HEK293 (cell line): ENCODE measurements around the gene RTL5.

ENCODE experiments used
- KLF16 ChIP-seq: fragments of 450-650 bp; formaldehyde crosslinking; IDR thresholded peaks from 2 replicates; pipeline ENCODE4 v1.5.1; 2017; ENCODE audit warnings: missing biosample characterization, missing genetic modification characterization
- RBAK ChIP-seq: fragments of 450-650 bp; formaldehyde crosslinking; IDR thresholded peaks from 2 replicates; pipeline ENCODE4 v1.5.1; 2016; ENCODE audit warnings: missing biosample characterization, missing genetic modification characterization
- TCF7L2 ChIP-seq: IDR thresholded peaks from 2 replicates; pipeline ENCODE4 v1.6.1; 2011; ENCODE audit warnings: low read depth, mild to moderate bottlenecking, inconsistent platforms, low read length, moderate library complexity, borderline replicate concordance
- ZNF10 ChIP-seq: fragments of 450-650 bp; formaldehyde crosslinking; IDR thresholded peaks from 2 replicates; pipeline ENCODE4 v1.5.1; 2017; ENCODE audit warnings: missing biosample characterization, missing genetic modification characterization
- ZNF530 ChIP-seq: fragments of 450-650 bp; formaldehyde crosslinking; IDR thresholded peaks from 2 replicates; pipeline ENCODE4 v1.5.1; 2016; ENCODE audit warnings: low read depth, missing biosample characterization, missing genetic modification characterization
- ZNF777 ChIP-seq: fragments of 450-650 bp; formaldehyde crosslinking; IDR thresholded peaks from 2 replicates; pipeline ENCODE4 v1.5.1; 2017; ENCODE audit warnings: missing biosample characterization, missing genetic modification characterization, borderline replicate concordance
- ZSCAN23 ChIP-seq: fragments of 450-650 bp; formaldehyde crosslinking; IDR thresholded peaks from 2 replicates; pipeline ENCODE4 v1.5.1; 2016; ENCODE audit warnings: missing biosample characterization, missing genetic modification characterization
- TF ChIP-seq, protein P1 (sequence below): fragments of 450-650 bp; formaldehyde crosslinking; IDR thresholded peaks from 2 replicates; pipeline ENCODE4 v1.5.1; 2016; ENCODE audit warnings: missing biosample characterization, missing genetic modification characterization
- TF ChIP-seq, protein P2 (sequence below): sonication (generic); formaldehyde crosslinking; IDR thresholded peaks from 2 replicates; pipeline ENCODE4 v1.8.1; 2022; ENCODE audit warnings: mild to moderate bottlenecking, moderate library complexity, missing genetic modification reagents
- TF ChIP-seq, protein P3 (sequence below): fragments of 450-650 bp; formaldehyde crosslinking; conservative IDR thresholded peaks from 2 replicates; pipeline ENCODE4 v1.5.1; 2016; ENCODE audit warnings: low read depth, missing biosample characterization, missing genetic modification characterization

DNA sequence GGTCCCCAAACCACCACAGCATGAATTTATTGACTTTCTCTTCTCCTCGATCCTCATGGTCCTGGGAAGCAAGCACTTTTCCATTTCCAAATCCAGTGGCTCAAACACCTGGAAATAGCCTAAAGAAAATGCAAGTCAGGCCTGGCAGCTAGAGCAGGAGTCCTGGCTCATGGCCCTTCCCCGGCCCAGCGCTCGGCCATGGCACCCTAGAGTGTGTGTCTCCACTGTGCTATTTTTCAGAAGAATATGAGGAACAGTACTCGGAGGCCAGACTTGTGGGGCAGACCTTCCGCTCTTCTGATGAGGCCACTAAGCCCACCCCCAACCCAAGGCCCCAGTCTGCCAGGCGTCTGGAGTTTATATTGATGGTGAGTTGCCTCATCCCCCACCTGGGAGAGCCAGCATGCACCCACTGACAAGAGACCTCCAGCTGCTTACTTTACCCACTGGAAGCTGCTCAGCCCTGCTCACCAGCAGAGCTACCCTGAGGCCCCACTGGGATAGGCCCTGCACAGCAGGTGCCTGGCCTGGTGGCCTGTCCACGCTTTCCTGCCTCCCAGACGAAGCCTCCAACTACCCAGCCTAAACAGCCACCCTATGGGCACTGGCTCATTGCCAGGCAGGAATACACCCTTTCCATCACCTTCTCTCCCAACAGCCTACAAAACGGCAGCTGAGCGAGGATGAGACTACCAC, 2.3 kb upstream of the RTL5 start:
- no peak for TF ChIP-seq ZNF777
- TF ChIP-seq ZNF10 (tag by site-specific recombination), result no peak
- TF ChIP-seq, protein P1, sequence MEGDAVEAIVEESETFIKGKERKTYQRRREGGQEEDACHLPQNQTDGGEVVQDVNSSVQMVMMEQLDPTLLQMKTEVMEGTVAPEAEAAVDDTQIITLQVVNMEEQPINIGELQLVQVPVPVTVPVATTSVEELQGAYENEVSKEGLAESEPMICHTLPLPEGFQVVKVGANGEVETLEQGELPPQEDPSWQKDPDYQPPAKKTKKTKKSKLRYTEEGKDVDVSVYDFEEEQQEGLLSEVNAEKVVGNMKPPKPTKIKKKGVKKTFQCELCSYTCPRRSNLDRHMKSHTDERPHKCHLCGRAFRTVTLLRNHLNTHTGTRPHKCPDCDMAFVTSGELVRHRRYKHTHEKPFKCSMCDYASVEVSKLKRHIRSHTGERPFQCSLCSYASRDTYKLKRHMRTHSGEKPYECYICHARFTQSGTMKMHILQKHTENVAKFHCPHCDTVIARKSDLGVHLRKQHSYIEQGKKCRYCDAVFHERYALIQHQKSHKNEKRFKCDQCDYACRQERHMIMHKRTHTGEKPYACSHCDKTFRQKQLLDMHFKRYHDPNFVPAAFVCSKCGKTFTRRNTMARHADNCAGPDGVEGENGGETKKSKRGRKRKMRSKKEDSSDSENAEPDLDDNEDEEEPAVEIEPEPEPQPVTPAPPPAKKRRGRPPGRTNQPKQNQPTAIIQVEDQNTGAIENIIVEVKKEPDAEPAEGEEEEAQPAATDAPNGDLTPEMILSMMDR (tag by site-specific recombination), result no peak
- no peak for TF ChIP-seq TCF7L2
- no peak for TF ChIP-seq ZNF530
- no peak for TF ChIP-seq KLF16
- TF ChIP-seq, protein P2, sequence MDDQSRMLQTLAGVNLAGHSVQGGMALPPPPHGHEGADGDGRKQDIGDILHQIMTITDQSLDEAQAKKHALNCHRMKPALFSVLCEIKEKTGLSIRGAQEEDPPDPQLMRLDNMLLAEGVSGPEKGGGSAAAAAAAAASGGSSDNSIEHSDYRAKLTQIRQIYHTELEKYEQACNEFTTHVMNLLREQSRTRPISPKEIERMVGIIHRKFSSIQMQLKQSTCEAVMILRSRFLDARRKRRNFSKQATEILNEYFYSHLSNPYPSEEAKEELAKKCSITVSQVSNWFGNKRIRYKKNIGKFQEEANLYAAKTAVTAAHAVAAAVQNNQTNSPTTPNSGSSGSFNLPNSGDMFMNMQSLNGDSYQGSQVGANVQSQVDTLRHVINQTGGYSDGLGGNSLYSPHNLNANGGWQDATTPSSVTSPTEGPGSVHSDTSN (CRISPR knock-in tag), result no peak
- TF ChIP-seq RBAK (tag by site-specific recombination), result no peak
- TF ChIP-seq, protein P3, sequence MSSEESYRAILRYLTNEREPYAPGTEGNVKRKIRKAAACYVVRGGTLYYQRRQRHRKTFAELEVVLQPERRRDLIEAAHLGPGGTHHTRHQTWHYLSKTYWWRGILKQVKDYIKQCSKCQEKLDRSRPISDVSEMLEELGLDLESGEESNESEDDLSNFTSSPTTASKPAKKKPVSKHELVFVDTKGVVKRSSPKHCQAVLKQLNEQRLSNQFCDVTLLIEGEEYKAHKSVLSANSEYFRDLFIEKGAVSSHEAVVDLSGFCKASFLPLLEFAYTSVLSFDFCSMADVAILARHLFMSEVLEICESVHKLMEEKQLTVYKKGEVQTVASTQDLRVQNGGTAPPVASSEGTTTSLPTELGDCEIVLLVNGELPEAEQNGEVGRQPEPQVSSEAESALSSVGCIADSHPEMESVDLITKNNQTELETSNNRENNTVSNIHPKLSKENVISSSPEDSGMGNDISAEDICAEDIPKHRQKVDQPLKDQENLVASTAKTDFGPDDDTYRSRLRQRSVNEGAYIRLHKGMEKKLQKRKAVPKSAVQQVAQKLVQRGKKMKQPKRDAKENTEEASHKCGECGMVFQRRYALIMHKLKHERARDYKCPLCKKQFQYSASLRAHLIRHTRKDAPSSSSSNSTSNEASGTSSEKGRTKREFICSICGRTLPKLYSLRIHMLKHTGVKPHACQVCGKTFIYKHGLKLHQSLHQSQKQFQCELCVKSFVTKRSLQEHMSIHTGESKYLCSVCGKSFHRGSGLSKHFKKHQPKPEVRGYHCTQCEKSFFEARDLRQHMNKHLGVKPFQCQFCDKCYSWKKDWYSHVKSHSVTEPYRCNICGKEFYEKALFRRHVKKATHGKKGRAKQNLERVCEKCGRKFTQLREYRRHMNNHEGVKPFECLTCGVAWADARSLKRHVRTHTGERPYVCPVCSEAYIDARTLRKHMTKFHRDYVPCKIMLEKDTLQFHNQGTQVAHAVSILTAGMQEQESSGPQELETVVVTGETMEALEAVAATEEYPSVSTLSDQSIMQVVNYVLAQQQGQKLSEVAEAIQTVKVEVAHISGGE (tag by site-specific recombination), result no peak
- TF ChIP-seq ZSCAN23 (tag by site-specific recombination), result no peak
